ENCODE results near the gene BAIAP2L1.
A peak's percentile ranks its signal among the peaks of the same experiment; 100 is the strongest.
"Not testable (repeated sequence)": the region's sequence is repeated elsewhere in the genome, so short reads cannot be mapped to it uniquely, and the experiment has no call there.

Gene BAIAP2L1, protein sequence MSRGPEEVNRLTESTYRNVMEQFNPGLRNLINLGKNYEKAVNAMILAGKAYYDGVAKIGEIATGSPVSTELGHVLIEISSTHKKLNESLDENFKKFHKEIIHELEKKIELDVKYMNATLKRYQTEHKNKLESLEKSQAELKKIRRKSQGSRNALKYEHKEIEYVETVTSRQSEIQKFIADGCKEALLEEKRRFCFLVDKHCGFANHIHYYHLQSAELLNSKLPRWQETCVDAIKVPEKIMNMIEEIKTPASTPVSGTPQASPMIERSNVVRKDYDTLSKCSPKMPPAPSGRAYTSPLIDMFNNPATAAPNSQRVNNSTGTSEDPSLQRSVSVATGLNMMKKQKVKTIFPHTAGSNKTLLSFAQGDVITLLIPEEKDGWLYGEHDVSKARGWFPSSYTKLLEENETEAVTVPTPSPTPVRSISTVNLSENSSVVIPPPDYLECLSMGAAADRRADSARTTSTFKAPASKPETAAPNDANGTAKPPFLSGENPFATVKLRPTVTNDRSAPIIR

DNA sequence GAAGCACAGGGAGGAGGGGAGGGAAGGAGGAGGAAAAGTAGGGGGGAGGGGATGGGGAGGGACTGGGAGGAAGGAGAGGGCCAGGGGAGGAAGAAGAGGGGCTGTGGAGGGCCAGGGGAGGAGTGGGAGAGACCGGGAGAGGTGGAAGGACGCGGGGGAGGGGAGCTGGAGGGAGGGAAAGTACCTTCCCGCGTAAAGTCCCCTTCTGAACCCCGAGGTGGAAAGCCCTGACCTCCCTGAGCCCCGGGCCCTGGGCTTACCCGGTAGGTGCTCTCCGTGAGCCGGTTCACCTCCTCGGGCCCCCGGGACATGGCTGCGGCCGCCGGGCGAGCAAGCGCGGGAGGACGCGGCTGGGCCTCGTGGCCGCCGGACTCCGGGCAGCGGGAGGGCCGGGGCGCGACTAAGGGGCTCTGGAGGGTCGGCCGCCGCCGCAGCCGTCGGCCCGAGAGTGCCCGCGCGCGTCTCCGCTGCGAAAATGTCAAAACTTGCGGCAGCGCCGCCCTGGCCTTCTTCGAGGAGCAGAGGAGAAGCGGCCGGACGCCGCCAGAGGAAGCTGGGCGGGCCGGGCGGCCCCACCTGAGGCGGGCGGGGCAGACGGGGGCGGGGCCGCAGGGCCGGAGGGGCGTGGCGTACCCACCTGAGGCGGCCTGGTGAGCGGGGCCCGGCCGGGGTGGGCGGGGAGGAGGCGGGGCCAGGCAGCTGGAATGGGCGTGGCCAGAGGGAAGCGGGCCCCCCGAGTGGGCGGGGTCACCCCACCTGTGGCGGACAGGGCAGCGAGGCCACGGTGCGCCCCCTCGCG lies at the start of gene BAIAP2L1:
Gene BAIAP2L1, minus strand, starts transcription at position 549 of the 799 bp plus-strand sequence. Its CDS starts 238 bp downstream, at position 311.
- no peak for DNase-seq

GRCh38 chr7:98448766-98449165 lies 47.9 kb upstream of the BAIAP2L1 start:
- DNase-seq: no peak

DNA sequence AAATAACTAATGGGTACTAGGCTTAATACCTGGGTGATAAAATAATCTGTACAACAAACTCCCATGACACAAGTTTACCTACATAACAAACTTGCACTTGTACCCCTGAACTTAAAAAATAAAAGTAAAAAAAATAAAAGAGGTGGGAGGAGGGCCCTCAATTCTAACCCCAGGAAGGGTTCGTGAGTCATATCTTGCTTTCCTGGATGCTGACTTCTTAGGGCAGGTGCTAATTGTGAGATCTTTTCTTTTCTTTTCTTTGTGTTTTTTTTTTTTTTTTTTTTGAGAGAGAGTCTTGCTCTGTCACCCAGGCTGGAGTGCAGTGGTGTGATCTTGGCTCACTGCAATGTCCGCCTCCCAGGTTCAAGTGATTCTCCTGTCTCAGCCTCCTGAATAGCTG lies 40.1 kb upstream of the BAIAP2L1 start:
- DNase-seq: not testable (repeated sequence)

- no peak for DNase-seq
Measured at GRCh38 chr7:98439484-98439883, 38.6 kb upstream of the BAIAP2L1 start.

DNA sequence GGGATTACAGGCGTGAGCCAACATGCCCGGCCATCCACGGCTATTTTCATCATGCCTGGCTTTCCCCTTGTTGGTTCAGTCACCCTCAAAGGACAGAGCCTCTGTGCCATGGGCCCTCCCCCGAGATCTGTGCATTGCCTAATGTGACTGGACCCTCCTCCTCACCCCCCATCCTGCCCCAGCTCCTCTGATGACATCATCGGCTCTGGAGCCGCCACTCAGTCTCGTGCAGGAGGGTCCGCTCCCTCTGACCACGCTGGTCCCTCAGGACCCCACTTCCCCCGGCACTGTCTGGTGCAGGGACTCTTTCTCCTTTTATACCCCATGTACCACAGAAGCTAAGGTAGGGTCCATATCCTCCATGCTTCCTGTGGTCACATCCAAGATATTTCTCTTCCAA lies 33.2 kb upstream of the BAIAP2L1 start:
- DNase-seq: no peak

DNA sequence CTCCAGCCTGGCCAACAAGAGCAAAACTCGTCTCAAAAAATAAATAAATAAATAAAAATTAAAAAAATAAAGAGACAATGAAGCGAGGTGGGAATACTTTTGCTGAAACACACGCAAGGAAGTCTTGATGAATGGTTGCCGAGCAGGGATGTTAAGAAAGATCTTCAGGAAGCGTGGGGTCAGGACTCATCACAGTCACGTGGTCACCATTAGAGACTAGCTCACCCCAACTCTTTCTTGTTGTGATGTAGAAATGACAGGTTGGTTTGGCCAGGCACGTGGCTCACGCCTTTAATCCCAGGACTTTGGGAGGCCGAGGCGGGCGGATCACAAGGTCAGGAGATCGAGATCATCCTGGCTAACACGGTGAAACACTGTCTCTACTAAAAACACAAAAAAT lies 28.9 kb upstream of the BAIAP2L1 start:
- no peak for DNase-seq

DNA sequence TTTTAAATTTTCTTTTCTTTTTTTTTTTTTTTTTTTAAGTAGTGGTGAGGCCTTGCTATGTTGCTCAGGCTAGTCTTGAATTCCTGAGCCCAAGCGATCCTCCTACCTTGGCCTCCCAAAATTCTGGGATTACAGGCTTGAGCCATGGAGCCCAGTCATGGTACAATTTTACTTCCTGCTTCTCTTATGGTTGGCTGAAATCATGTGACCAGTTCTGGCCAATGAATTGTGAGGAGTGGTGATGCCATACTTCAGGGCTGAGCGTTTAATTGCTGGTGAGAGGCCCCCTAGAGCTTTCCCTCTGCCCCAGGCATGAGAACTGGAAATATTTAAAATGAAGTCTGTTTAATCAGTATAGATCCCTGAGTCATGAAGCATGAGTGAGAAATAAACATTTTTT lies 22.2 kb upstream of the BAIAP2L1 start:
- no peak for DNase-seq

DNA sequence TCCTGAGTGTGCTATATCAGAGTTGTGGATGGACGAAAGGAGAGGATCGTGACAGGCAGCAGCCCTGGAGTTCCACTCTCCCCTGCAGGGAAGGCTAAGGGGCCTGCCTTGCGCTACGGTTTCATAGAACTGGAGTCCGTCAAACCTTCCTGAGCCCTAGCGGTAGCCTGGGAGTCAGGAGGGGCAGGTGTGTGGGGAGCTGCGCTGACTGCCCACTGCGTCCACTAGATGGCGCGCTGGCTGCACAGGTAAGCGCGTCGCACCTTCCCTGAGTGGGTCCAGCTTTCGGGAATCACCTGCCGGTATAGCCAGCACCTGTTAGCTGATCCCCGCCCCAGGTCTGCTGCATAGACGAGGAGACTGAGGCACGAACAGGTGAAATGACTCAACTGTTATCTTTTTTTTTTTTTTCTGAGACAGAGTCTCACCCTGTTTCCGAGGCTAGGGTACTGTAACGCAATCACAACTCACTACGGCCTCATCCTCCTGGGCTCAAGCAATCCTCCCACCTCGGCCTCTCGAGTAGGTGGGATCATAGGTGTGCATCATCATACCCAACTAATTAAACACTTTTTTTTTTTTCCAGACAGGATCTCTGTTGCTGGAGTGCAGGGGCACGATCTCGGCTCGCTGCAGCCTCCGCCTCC lies 20.2 kb upstream of the BAIAP2L1 start:
- no peak for DNase-seq

- DNase-seq: not testable (repeated sequence)
Measured at GRCh38 chr7:98419988-98420387, 19.1 kb upstream of the BAIAP2L1 start.

GRCh38 chr7:98419316-98419691 lies 18.4 kb upstream of the BAIAP2L1 start:
- not testable (repeated sequence) for DNase-seq

DNA sequence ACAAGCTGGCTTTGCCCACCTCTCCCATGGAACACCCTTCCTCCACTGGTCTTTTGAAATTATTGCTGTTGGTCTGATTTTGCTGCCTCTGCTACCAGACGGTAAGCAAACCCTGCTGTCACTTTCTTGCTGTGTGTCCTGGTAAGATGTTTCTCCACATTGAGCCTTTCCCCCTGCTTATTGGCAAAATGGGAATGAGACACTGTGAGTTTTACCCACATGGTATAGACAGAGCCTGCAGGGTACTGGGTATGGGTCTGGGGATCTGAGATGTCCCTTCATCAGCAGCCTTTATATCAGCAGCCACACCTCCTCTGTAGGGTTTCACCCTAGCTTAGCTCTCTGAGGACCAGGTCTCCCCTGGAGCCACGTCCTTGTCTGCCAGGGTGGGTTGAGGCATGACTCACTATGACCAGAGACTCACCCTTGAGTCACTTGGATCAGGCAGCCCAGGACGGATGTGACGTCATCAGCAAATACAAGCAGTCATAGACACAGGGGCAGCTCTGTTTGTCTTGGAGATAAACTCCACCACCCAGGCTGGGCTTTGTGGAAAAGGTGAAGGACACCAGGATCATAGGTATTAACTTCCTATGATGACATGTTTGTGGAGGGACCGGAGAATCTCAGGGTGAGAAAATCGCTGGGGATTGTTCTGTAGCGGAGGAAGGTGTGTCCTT lies 17.9 kb upstream of the BAIAP2L1 start:
- DNase-seq: no peak

DNA sequence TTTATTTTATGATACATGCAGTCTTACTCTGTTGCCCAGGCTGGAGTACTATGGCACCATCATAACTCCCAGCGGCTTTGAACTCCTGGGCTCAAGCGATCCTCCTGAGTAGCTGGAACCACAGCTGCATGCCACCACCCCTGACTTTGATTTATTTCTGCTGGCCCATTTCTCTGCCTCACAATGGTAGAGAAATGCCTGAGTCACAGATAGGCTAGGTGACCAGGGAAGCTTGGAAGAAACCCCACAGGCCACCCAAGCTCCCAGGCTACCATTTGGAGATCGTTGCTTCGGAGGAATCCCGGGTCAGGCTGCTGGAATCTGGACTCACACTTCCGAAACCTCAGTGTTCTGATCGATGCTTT lies 17.4 kb upstream of the BAIAP2L1 start:
- no peak for DNase-seq

DNA sequence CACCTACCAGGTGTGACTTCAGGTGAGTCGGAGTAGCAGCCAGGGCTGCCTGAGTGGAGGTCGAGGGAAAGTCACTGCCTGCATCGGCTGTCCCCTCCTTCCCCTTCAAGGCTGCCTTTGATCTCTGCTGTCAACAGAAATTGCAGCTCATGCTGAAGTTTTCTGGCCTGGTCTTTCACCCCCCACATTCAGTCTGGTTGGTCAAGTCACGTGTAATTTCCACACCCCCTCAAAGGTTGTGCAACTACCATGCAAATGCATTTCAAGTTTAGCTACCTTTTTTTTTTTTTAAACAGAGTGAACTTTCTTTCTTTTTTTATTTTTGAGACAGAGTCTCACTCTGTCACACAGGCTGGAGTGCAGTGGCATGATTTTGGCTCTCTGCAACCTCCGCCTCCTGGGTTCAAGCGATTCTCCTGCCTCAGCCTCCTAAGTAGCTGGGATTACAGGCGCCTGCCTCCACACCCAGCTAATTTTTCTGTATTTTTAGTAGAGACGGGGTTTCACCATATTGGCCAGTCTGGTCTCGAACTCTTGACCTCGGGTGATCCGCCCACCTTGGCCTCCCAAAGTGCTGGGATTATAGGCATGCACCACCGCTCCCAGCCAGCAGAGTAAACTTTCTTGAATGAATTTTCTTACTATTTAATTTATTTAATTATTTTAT lies 16.8 kb upstream of the BAIAP2L1 start:
- DNase-seq: peak in 1 of 2 experiments; percentile 16

- no peak for DNase-seq
Measured at GRCh38 chr7:98414205-98414900, 13.5 kb upstream of the BAIAP2L1 start.

DNA sequence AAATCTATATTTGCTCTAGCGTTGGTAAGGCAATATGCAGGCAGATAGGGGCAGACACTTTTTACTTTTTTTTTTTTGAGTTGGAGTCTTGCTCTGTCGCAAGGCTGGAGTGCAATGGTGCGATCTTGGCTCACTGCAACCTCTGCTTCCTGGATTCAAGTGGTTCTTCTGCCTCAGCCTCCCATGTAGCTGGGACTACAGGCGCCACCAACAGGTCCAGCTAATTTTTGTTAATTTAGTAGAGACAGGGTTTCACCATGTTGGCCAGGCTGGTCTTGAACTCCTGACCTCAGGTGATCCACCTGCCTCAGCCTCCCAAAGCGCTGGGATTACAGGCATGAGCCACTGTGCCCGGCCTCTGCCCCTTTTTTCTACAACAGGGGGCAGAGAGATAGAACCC lies 12.8 kb upstream of the BAIAP2L1 start:
- not testable (repeated sequence) for DNase-seq

GRCh38 chr7:98409843-98410242 lies 9.0 kb upstream of the BAIAP2L1 start:
- DNase-seq: no peak

- DNase-seq: not testable (repeated sequence)
Measured at GRCh38 chr7:98408146-98408545, 7.3 kb upstream of the BAIAP2L1 start.

DNA sequence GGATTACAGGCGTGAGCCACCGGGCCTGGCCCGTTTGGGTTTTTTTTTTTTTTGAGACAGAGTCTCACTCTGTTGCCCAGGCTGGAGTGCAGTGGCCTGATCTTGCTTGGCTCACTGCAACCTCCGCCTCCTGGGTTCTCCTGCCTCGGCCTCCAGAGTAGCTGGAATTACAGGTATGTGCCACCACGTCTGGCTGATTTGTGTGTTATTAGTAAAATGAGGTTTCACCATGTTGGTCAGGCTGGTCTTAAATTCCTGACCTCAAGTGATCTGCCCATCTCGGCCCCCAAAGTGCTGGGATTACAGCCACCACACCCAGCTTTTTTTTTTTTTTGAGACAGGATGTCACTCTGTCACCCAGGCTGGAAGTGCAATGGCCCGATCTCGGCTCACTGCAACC lies 5.9 kb upstream of the BAIAP2L1 start:
- no peak for DNase-seq

DNA sequence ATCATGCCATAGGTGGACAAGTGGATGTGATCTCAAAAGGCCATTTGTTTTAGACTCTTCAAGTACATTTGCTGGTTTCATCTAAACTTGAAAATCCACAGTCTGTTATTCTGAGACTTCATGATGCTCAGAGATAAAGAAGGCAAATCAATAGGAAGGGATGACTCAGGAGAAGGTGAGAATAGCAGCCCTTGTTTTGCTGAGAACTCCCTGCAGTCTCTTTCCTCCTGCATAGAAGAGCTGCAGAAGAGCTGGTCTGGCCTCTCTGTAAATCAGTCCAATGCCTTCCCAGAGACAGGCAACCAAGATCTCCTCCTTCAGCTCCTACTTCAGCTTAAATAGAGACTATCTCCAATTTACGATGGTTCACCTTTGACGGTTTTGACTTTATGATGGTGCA lies 4.0 kb upstream of the BAIAP2L1 start:
- DNase-seq: no peak

- no peak for DNase-seq
Measured at GRCh38 chr7:98399890-98400541, 874 bp downstream of the BAIAP2L1 start.

DNA sequence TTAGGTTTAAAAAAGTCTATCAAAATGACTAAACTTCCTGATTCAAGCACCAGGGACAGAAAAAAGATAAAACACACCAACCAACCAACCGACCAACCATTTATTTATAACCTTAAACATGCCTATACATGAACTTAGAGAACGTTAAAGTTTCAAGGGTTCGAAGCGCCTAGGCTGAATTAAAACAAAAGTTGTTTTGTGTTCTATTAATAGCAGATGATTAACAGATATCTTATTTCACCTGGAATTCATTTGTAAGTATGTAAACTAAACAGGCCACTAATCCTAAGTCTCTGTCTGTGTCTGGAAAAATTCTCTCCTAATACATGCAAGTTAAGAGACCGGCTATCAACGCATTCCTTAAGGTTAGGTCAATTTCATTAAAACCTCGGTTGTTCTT lies 1.4 kb downstream of the BAIAP2L1 start:
- no peak for DNase-seq
